Natural killer cell treated with Interleukin-12 subunit alpha and Interleukin-12 subunit beta and Interleukin-15 and Interleukin-18, amount 100 ng/mL, for 72 hours (primary cell): ENCODE data around the gene CLEC4C. TPM values are rescaled to one million over a fixed set of nuclear protein-coding genes. Genes with fewer than 3 reads are reported as not detected.

Experiments
- ATAC-seq, 2 donors: fragments of 150-1000 bp; cut with Tn5 transposase in 1 of 2; sonication (Bioruptor Pico), chemical (Tn5 transposase) in 1 of 2; 2 replicates each; pipeline ENCODE4 v1.10.0; 2021
- DNase-seq: peaks from one replicate; pipeline ENCODE4 v3.0.0; 2022; ENCODE audit warnings: low spot score
- H3K27ac Mint-ChIP-seq, 2 donors: 1 replicate in 1 of 2; 2 replicates in 1 of 2; pipeline ENCODE4 v1.8.0; 2022; ENCODE audit warnings: mixed read lengths in 2 of 2, mild to moderate bottlenecking in 1 of 2, moderate library complexity in 1 of 2
- H3K27me3 Mint-ChIP-seq, 2 donors: 1 replicate in 1 of 2; 2 replicates in 1 of 2; pipeline ENCODE4 v1.8.0; 2022; ENCODE audit warnings: mixed read lengths in 2 of 2
- H3K36me3 Mint-ChIP-seq: one replicate; pipeline ENCODE4 v1.8.0; 2022; ENCODE audit warnings: mixed read lengths
- H3K4me1 Mint-ChIP-seq, 2 donors: 1 replicate in 1 of 2; 2 replicates in 1 of 2; pipeline ENCODE4 v1.8.0; 2022; ENCODE audit warnings: low read depth in 2 of 2, mixed read lengths in 2 of 2, mild to moderate bottlenecking in 1 of 2
- H3K4me3 Mint-ChIP-seq: one replicate; pipeline ENCODE4 v1.8.0; 2022; ENCODE audit warnings: mixed read lengths
- H3K9me3 Mint-ChIP-seq: 2 replicates; pipeline ENCODE4 v1.8.0; 2022; ENCODE audit warnings: mixed read lengths
- total RNA-seq, 2 donors: library from RNA; stranded (reverse); gene quantifications; one replicate each; pipeline ENCODE4 v1.2.3, GENCODE V29; 2022

CLEC4C gene
- total RNA-seq, 2 donors from 2014 or later: not detected

DNA sequence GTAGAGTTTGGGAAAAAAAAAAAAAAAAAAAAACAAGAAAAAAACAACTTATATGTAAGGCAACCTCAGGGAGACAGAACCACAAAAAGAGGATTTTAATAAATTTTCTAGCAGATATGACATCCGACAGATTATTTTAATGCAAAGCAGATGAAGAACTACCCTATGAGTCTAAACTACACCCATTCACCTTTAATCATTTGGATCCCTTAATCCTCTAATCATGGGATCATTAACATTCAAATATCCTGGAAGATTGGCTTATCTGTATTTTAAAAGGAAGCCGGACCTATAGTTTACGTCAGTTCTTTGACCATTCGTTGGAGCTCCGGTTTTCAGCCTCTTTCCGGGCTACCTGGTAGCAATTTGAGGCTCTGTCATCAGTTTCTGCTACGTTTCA is 36.0 kb downstream of the CLEC4C start, which contains the start of gene DPPA3:
DPPA3 (plus strand) TSS at position 301 of the 400 bp plus-strand sequence. CDS start 138 bp downstream, outside the sequence.
- Mint-ChIP-seq H3K27me3 (no peaks in the 10 kb centered on the region), H3K27ac (no peak within 1 kb of the TSS), H3K4me3 (no peak within 1 kb of the TSS), H3K36me3 (no peaks in the 10 kb centered on the region), H3K9me3 (no peaks in the 10 kb centered on the region), H3K4me1 (no peaks in the 10 kb centered on the region)
- ATAC-seq (no peak), DNase-seq (no peak)

DNA sequence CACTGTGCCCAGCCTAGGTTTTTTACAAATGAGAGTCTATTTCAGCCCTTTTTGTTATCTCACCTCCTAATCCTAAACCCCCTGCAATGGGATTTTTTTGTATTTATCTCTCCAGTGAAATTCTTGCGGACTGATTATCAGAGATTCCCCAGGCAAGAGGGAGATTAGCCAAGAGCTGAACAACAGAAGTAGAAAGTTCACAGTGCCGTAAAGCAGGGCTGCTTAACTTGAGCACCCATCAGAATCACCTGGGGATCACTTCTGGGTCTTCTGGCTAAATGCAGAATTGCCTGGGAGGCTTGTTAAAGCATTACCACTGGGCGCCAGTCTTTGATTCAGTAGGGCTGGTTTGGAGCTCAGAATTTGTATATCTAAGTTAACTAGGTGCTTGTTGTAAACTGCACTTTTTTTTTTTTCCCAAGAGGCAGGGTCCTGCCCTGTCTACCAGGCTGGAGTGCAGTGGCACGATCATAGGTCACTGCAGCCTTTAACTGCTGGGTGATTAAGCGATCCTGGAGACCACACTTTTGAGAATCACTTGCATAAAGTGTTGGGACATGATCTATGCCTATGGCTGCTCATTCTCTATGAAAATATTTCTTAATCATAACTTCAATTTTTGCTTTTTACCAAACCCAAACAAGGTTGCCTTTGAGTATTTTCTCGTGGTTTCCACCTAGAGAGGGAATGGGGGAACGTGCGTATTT is 37.1 kb downstream of the CLEC4C start:
- H3K36me3 Mint-ChIP-seq: no peaks in the 10 kb centered on the region
- H3K27me3 Mint-ChIP-seq: no peaks in the 10 kb centered on the region
- H3K27ac Mint-ChIP-seq: no peak overlapping the region
- H3K4me3 Mint-ChIP-seq: no peak overlapping the region
- no peak for DNase-seq
- ATAC-seq: no peak
- no peaks in the 10 kb centered on the region for H3K4me1 Mint-ChIP-seq
- no peaks in the 10 kb centered on the region for H3K9me3 Mint-ChIP-seq

DNA sequence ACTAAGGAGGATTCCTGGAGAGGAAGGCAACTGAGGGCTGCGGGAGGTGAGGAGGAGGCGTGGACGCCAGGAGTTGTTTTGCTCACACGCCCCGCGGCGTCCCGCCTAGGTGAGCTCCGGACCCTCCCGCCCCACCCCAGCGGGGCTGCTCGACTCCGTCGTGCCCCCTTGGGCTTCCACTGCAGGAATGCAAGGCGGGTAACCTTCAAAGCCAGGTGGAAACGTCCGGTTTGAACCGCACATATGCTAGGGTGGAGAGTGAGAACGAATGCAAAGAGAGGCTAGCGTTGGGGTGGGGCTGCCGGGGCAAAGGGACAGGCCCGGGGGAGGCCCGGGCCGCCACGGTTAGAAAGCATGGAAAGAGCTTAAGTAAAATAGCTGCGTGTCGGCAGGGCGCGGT is 41.3 kb downstream of the CLEC4C start:
- Mint-ChIP-seq H3K9me3 (no peaks in the 10 kb centered on the region), H3K4me1 (no peaks in the 10 kb centered on the region), H3K36me3 (no peaks in the 10 kb centered on the region), H3K4me3 (no peak overlapping the region), H3K27me3 (no peaks in the 10 kb centered on the region), H3K27ac (no peak overlapping the region)
- ATAC-seq (peak in 1 of 2 donors; percentile 32), DNase-seq (no peak)

DNA sequence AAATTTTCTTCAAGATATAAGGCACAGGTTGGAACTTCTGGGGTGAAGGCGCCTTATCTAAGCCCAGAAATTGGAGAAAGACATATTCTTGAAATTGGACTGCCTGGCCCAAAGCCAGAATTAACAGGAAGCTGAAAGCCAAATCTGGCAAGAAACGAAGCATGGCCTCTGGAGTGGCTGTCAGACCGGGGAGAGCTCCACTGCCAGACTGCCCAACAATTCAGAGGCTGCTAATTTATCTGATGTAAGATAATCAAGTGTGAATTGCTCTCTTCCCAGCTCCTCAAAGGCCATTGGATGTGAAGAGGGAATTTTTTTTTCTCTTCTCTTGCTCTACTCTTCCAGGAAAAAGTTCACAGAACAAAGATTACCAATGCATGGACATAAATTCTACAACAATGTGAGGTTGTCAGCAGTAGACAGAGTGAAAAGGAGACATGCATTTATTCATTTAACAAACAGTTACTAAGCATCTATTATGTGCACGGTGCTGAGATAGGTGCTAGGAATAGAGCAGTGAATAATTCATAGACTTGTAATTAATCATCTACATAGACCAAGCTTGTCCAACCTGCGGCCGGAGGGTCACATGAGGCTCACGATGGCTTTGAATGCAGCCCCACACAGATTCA is 51.5 kb downstream of the CLEC4C start, which contains the start of gene GDF3:
GDF3 (minus strand) TSS at position 210 of the 632 bp plus-strand sequence; CDS start at position 163, 47 bp downstream.
- no peak within 1 kb of the TSS for H3K4me3 Mint-ChIP-seq
- no peaks in the 10 kb centered on the region for H3K9me3 Mint-ChIP-seq
- no peak for ATAC-seq

GRCh38 chr12:7695237-7695560 is 52.0 kb downstream of the CLEC4C start:
- Mint-ChIP-seq H3K4me3 (no peak overlapping the region), H3K36me3 (no peaks in the 10 kb centered on the region), H3K9me3 (no peaks in the 10 kb centered on the region), H3K4me1 (peaks cover 0 to 10% of the 10 kb centered on the region in 2 donors), H3K27ac (no peak overlapping the region), H3K27me3 (peaks cover 17 to 32% of the 10 kb centered on the region in 2 donors)
- ATAC-seq: no peak
- no peak for DNase-seq

More for the DNA sequence above, 51.5 kb downstream of the CLEC4C start, which contains the start of gene GDF3:
- Mint-ChIP-seq H3K36me3 (no peaks in the 10 kb centered on the region), H3K27me3 (peaks cover 17 to 32% of the 10 kb centered on the region in 2 donors), H3K27ac (no peak within 1 kb of the TSS), H3K4me1 (peaks cover 0 to 10% of the 10 kb centered on the region in 2 donors)
- DNase-seq: no peak

- ATAC-seq (no peak), DNase-seq (no peak)
- peaks cover 0 to 10% of the 10 kb centered on the region in 2 donors for H3K4me1 Mint-ChIP-seq
- no peaks in the 10 kb centered on the region for H3K36me3 Mint-ChIP-seq
- no peaks in the 10 kb centered on the region for H3K9me3 Mint-ChIP-seq
- no peak overlapping the region for H3K27ac Mint-ChIP-seq
- peaks cover 17 to 32% of the 10 kb centered on the region in 2 donors for H3K27me3 Mint-ChIP-seq
- no peak overlapping the region for H3K4me3 Mint-ChIP-seq
Measured at GRCh38 chr12:7694556-7695236, 52.5 kb downstream of the CLEC4C start.

GRCh38 chr12:7693793-7694192 is 53.4 kb downstream of the CLEC4C start:
- peaks cover 0 to 10% of the 10 kb centered on the region in 2 donors for H3K4me1 Mint-ChIP-seq
- ATAC-seq (no peak), DNase-seq (no peak)
- H3K27me3 Mint-ChIP-seq: peaks cover 17 to 32% of the 10 kb centered on the region in 2 donors
- no peaks in the 10 kb centered on the region for H3K9me3 Mint-ChIP-seq
- no peaks in the 10 kb centered on the region for H3K36me3 Mint-ChIP-seq
- no peak overlapping the region for H3K4me3 Mint-ChIP-seq
- H3K27ac Mint-ChIP-seq: no peak overlapping the region

DNA sequence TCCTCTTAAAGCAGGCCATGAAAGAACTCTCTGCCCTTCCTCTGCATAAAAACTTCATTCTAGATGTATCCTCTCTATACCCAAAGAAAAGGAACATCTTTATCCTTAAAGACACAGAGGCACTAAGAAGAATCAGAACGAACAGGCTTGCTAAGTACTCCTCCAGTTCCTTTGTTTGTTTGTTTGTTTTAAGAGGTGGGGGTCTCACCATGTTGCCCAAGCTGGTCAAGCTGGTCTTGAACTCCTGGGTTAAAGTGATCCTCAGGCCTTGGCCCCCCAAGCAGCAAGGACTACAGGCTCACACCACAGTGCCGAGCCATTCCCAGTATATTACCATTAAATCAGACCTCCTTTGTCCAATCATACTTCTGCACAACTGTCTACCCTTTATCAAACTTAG is 65.6 kb downstream of the CLEC4C start:
- no peaks in the 10 kb centered on the region for H3K36me3 Mint-ChIP-seq
- DNase-seq (no peak), ATAC-seq (no peak)
- H3K4me1 Mint-ChIP-seq: peaks cover 3 to 5% of the 10 kb centered on the region in 2 donors
- H3K27me3 Mint-ChIP-seq: peaks cover 0 to 3% of the 10 kb centered on the region in 2 donors
- H3K27ac Mint-ChIP-seq: no peak overlapping the region
- H3K4me3 Mint-ChIP-seq: no peak overlapping the region
- no peaks in the 10 kb centered on the region for H3K9me3 Mint-ChIP-seq

Other genes starting within 250 kb of the CLEC4C start
- not detected for gene CD163, start 243.6 kb downstream of the CLEC4C start, total RNA-seq
- not detected for gene APOBEC1, start 81.5 kb downstream of the CLEC4C start, total RNA-seq
- not detected for gene GDF3, start 51.6 kb downstream of the CLEC4C start, total RNA-seq
- gene DPPA3, start 35.9 kb downstream of the CLEC4C start, total RNA-seq: not detected
- gene NANOGNB, start 17.8 kb upstream of the CLEC4C start, total RNA-seq: not detected
- not detected for gene NANOG, start 42.0 kb upstream of the CLEC4C start, total RNA-seq
- 10 to 100 TPM in 1 of 2 donors, not detected in 1; 10.3 TPM for gene SLC2A14, start 125.5 kb upstream of the CLEC4C start, total RNA-seq
- gene SLC2A3, start 188.8 kb upstream of the CLEC4C start, total RNA-seq: 100 to 1,000 TPM; 250 to 356 TPM